ENCODE data around the gene SFT2D1. TPM values are rescaled to one million over a fixed set of nuclear protein-coding genes. Genes with fewer than 3 reads are reported as not detected.

The SFT2D1 gene
- total RNA-seq, 3 donors from 2014 or later: 41.1 to 52.4 (median 52.1) TPM

- peak; percentile 71 to 77 for DNase-seq (ENCODE audit: low spot score in 2 of 2)
- H3K9me3 ChIP-seq: no peaks in the 10 kb centered on the region
- H3K4me1 ChIP-seq: no peaks in the 10 kb centered on the region
- H3K36me3 ChIP-seq: no peaks in the 10 kb centered on the region
- TF ChIP-seq POLR2A (IDR thresholded peaks at IDR 0.05) (no peak), POLR2AphosphoS5 (IDR thresholded peaks at IDR 0.05) (peak in 2 of 3 donors; percentile 51 to 72)
- TF ChIP-seq, protein P1, sequence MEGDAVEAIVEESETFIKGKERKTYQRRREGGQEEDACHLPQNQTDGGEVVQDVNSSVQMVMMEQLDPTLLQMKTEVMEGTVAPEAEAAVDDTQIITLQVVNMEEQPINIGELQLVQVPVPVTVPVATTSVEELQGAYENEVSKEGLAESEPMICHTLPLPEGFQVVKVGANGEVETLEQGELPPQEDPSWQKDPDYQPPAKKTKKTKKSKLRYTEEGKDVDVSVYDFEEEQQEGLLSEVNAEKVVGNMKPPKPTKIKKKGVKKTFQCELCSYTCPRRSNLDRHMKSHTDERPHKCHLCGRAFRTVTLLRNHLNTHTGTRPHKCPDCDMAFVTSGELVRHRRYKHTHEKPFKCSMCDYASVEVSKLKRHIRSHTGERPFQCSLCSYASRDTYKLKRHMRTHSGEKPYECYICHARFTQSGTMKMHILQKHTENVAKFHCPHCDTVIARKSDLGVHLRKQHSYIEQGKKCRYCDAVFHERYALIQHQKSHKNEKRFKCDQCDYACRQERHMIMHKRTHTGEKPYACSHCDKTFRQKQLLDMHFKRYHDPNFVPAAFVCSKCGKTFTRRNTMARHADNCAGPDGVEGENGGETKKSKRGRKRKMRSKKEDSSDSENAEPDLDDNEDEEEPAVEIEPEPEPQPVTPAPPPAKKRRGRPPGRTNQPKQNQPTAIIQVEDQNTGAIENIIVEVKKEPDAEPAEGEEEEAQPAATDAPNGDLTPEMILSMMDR (IDR thresholded peaks at IDR 0.05): peak; percentile 39 to 84 (median 63)
- H3K4me3 ChIP-seq: peak overlapping the region; percentile 81 to 96 (median 95)
- intact Hi-C loops (cut with DNase I; ENCODE audit: low total_unique reads): no loop called here
- peak overlapping the region; percentile 95 for H3K27ac ChIP-seq
- no peaks in the 10 kb centered on the region for H3K27me3 ChIP-seq
Observed at GRCh38 chr6:166381733-166382499, 39.6 kb upstream of the SFT2D1 start.

- intact Hi-C loops (cut with DNase I; ENCODE audit: low total_unique reads): no loop called here
- H3K36me3 ChIP-seq: no peaks in the 10 kb centered on the region
- H3K4me1 ChIP-seq: no peaks in the 10 kb centered on the region
- peak overlapping the region; percentile 95 for H3K27ac ChIP-seq
- peak overlapping the region; percentile 81 to 96 (median 95) for H3K4me3 ChIP-seq
- no peak for DNase-seq (ENCODE audit: low spot score in 2 of 2)
- TF ChIP-seq POLR2AphosphoS5 (IDR thresholded peaks at IDR 0.05) (no peak), POLR2A (IDR thresholded peaks at IDR 0.05) (no peak)
- TF ChIP-seq, protein P1 (IDR thresholded peaks at IDR 0.05): no peak
- no peaks in the 10 kb centered on the region for H3K9me3 ChIP-seq
- H3K27me3 ChIP-seq: no peaks in the 10 kb centered on the region
Observed at GRCh38 chr6:166381381-166381732, 39.0 kb upstream of the SFT2D1 start.

GRCh38 chr6:166379800-166380199 lies 37.5 kb upstream of the SFT2D1 start:
- no peaks in the 10 kb centered on the region for H3K36me3 ChIP-seq
- intact Hi-C loops (cut with DNase I; ENCODE audit: low total_unique reads): no loop called here
- no peak overlapping the region for H3K27ac ChIP-seq
- H3K4me3 ChIP-seq: no peak overlapping the region
- no peak for DNase-seq (ENCODE audit: low spot score in 2 of 2)
- no peaks in the 10 kb centered on the region for H3K27me3 ChIP-seq
- no peaks in the 10 kb centered on the region for H3K4me1 ChIP-seq
- TF ChIP-seq POLR2AphosphoS5 (IDR thresholded peaks at IDR 0.05): no peak
- no peak for TF ChIP-seq POLR2A (IDR thresholded peaks at IDR 0.05)
- TF ChIP-seq, protein P1 (IDR thresholded peaks at IDR 0.05): no peak
- no peaks in the 10 kb centered on the region for H3K9me3 ChIP-seq

GRCh38 chr6:166379103-166379586 lies 36.8 kb upstream of the SFT2D1 start:
- Histone ChIP-seq H3K36me3 (no peaks in the 10 kb centered on the region), H3K9me3 (no peaks in the 10 kb centered on the region), H3K27ac (no peak overlapping the region), H3K4me3 (no peak overlapping the region), H3K27me3 (no peaks in the 10 kb centered on the region), H3K4me1 (no peaks in the 10 kb centered on the region)
- intact Hi-C loops (cut with DNase I; ENCODE audit: low total_unique reads): no loop called here
- no peak for DNase-seq (ENCODE audit: low spot score in 2 of 2)
- TF ChIP-seq POLR2A (IDR thresholded peaks at IDR 0.05) (no peak), POLR2AphosphoS5 (IDR thresholded peaks at IDR 0.05) (no peak)
- TF ChIP-seq, protein P1 (IDR thresholded peaks at IDR 0.05): no peak

GRCh38 chr6:166377721-166378120 lies 35.4 kb upstream of the SFT2D1 start:
- H3K4me1 ChIP-seq: no peaks in the 10 kb centered on the region
- intact Hi-C loops (cut with DNase I; ENCODE audit: low total_unique reads): no loop called here
- H3K4me3 ChIP-seq: no peak overlapping the region
- no peaks in the 10 kb centered on the region for H3K27me3 ChIP-seq
- no peak for DNase-seq (ENCODE audit: low spot score in 2 of 2)
- TF ChIP-seq POLR2A (IDR thresholded peaks at IDR 0.05) (no peak), POLR2AphosphoS5 (IDR thresholded peaks at IDR 0.05) (no peak)
- TF ChIP-seq, protein P1 (IDR thresholded peaks at IDR 0.05): no peak
- no peaks in the 10 kb centered on the region for H3K9me3 ChIP-seq
- no peak overlapping the region for H3K27ac ChIP-seq
- no peaks in the 10 kb centered on the region for H3K36me3 ChIP-seq

Data from breast epithelium (tissue), 4 donors.